Astrocyte of the spinal cord (primary cell): Measurements from ENCODE around the gene TCF12.

Source experiments
- DNase-seq: peaks from one replicate; pipeline ENCODE4 v3.0.0; 2011; ENCODE audit warnings: low read depth, low spot score
- H3K4me3 ChIP-seq: 2 replicates; pipeline ENCODE4 v1.5.1; 2011; ENCODE audit warnings: low read depth, mild to moderate bottlenecking, low read length, moderate library complexity
- CTCF ChIP-seq: IDR thresholded peaks from 2 replicates; pipeline ENCODE4 v1.5.1; 2012; ENCODE audit warnings: low read depth, mild to moderate bottlenecking, low read length, inconsistent platforms
- in situ Hi-C: cut with HindIII; loops from 2 replicates; pipeline ENCODE4 v1.10.0; 2017; ENCODE audit warnings: low sequenced_read_pairs

Gene TCF12

DNA sequence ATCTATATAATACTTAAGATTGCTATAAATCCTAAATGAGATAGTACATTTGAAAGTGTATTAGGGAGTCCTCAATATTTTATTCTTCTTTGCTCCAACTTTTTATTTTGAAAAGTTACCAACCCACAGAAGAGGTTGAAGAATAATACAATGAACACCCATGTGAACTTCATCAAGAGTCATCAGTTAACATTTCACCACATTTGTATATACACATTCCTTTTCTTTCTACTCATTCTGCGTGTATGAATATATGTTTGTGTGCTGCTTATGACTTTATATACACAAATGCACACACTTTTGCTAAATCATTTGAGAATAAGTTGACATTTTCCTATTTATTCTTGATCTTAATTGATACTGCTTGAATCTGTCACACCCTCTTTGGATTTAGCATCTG is 264.6 kb downstream of the TCF12 start:
- no peak overlapping the region for H3K4me3 ChIP-seq
- TF ChIP-seq CTCF, result no peak
- in situ Hi-C loops, result no loop called here
- no peak for DNase-seq

- TF ChIP-seq CTCF, result no peak
- H3K4me3 ChIP-seq, result no peak overlapping the region
- in situ Hi-C loops, result no loop called here
- no peak for DNase-seq
Observed at GRCh38 chr15:57183614-57184344, 265.3 kb downstream of the TCF12 start.

GRCh38 chr15:57184502-57184901 is 266.1 kb downstream of the TCF12 start:
- no peak for TF ChIP-seq CTCF
- in situ Hi-C loops, result no loop called here
- DNase-seq, result no peak
- no peak overlapping the region for H3K4me3 ChIP-seq

DNA sequence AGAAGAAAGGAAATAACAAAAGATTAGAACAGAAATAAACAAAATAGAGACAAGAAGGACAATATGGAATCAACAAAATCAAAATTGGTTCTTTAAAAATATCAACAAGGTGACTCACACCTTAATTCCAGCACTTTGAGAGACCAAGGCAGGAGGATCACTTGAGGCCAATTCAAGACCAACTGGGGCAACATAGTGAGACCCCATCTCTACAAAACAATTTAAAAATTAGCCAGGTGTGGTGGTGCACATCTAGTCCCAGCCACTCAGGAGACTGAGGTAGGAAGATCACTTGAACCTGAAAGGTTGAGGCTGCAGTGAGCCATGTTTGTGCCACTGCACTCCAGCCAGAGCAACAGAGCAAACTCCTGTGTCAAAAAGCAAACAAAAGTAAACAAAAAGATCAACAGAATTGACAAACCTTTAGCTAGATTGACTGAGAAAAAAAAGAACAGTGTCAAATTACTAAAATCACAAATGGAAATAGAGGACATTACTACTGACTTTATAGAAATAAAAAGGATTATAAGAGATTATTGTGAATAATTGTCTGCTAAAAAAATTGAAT is 267.1 kb downstream of the TCF12 start:
- H3K4me3 ChIP-seq, result no peak overlapping the region
- in situ Hi-C loops, result no loop called here
- DNase-seq, result no peak

GRCh38 chr15:57189466-57189865 is 271.0 kb downstream of the TCF12 start:
- no peak overlapping the region for H3K4me3 ChIP-seq
- no peak for DNase-seq
- in situ Hi-C loops, result no loop called here
- TF ChIP-seq CTCF, result no peak

More for the DNA sequence above, 267.1 kb downstream of the TCF12 start:
- no peak for TF ChIP-seq CTCF

DNA sequence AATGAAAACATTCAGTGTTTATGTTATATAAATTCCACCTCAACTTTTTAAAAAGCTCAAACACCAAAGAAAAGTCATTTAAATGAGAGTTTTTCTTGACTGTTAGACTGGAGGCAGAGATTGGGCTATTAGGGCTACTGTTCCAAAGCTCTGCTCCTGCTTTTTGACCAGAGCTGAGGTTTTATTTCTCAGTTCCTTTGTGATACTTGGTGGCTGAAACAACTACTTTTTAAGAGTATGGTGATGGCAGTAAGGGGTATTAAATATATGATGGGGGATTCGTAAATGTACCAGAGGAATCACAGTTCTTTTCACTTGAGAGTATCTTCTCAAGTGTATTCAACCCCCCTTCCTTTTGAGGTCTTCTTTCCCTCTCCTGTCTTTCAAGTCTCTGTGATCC is 271.8 kb downstream of the TCF12 start:
- in situ Hi-C loops, result no loop called here
- DNase-seq, result no peak
- no peak overlapping the region for H3K4me3 ChIP-seq
- no peak for TF ChIP-seq CTCF
